Trophoblast cell (in vitro differentiated cells and primary cell): ENCODE measurements around the gene PPP4C.

Experiments
- DNase-seq, 2 donors: peaks; one replicate each; pipeline ENCODE4 v3.0.0-alpha.2; 2016
- H2AFZ ChIP-seq: 2 replicates; pipeline ENCODE4 v1.6.1; 2013; ENCODE audit warnings: low read length, moderate library complexity, mild to moderate bottlenecking; ENCODE audit not compliant: insufficient read depth, poor library complexity
- H2AK5ac ChIP-seq: 2 replicates; pipeline ENCODE4 v1.6.1; 2013; ENCODE audit warnings: mild to moderate bottlenecking, low read length
- H2BK120ac ChIP-seq: 2 replicates; pipeline ENCODE4 v1.6.1; 2013; ENCODE audit warnings: low read length, mild to moderate bottlenecking, moderate library complexity; ENCODE audit not compliant: insufficient read depth, poor library complexity
- H2BK12ac ChIP-seq: 2 replicates; pipeline ENCODE4 v1.6.1; 2013; ENCODE audit warnings: mild to moderate bottlenecking, low read length, moderate library complexity
- H2BK5ac ChIP-seq: 2 replicates; pipeline ENCODE4 v1.6.1; 2013; ENCODE audit warnings: low read length, low read depth, moderate library complexity, mild to moderate bottlenecking; ENCODE audit not compliant: poor library complexity
- H3K14ac ChIP-seq: 2 replicates; pipeline ENCODE4 v1.6.1; 2013; ENCODE audit warnings: mild to moderate bottlenecking, low read length
- H3K18ac ChIP-seq: 2 replicates; pipeline ENCODE4 v1.6.1; 2013; ENCODE audit warnings: mild to moderate bottlenecking, low read length
- H3K23ac ChIP-seq: 2 replicates; pipeline ENCODE4 v1.6.1; 2013; ENCODE audit warnings: low read length
- H3K27ac ChIP-seq: 2 replicates; pipeline ENCODE4 v1.5.1; 2013; ENCODE audit warnings: low read depth, mild to moderate bottlenecking, inconsistent platforms, low read length, moderate library complexity
- H3K27me3 ChIP-seq: 2 replicates; pipeline ENCODE4 v1.6.1; 2013; ENCODE audit warnings: inconsistent platforms, mild to moderate bottlenecking, low read length, moderate library complexity; ENCODE audit not compliant: insufficient read depth
- H3K36me3 ChIP-seq, 2 experiments: 1 replicate in 1 of 2; 2 replicates in 1 of 2; pipeline ENCODE4 v1.6.1; 2013; ENCODE audit warnings: low read length in 2 of 2, mild to moderate bottlenecking in 2 of 2, moderate library complexity in 1 of 2; ENCODE audit not compliant: insufficient read depth in 2 of 2, control insufficient read depth in 1 of 2
- H3K4ac ChIP-seq: 2 replicates; pipeline ENCODE4 v1.6.1; 2013; ENCODE audit warnings: low read depth, mild to moderate bottlenecking, low read length, moderate library complexity
- H3K4me1 ChIP-seq, 2 experiments: 1 replicate in 1 of 2; 2 replicates in 1 of 2; pipeline ENCODE4 v1.6.1; 2013; ENCODE audit warnings: low read length in 2 of 2, mild to moderate bottlenecking in 2 of 2, moderate library complexity in 1 of 2; ENCODE audit not compliant: insufficient read depth in 2 of 2, control insufficient read depth in 1 of 2
- H3K4me2 ChIP-seq: 2 replicates; pipeline ENCODE4 v1.6.1; 2013; ENCODE audit warnings: inconsistent platforms, mild to moderate bottlenecking, low read length, moderate library complexity
- H3K4me3 ChIP-seq: 2 replicates; pipeline ENCODE4 v1.5.1; 2013; ENCODE audit warnings: mild to moderate bottlenecking, low read depth, low read length, inconsistent platforms
- H3K79me1 ChIP-seq: one replicate; pipeline ENCODE4 v1.6.1; 2013; ENCODE audit warnings: low read length
- H3K79me2 ChIP-seq: 2 replicates; pipeline ENCODE4 v1.6.1; 2013; ENCODE audit warnings: low read length, mild to moderate bottlenecking; ENCODE audit not compliant: control insufficient read depth, insufficient read depth, poor library complexity
- H3K9ac ChIP-seq: 2 replicates; pipeline ENCODE4 v1.6.1; 2013; ENCODE audit warnings: mild to moderate bottlenecking, low read length
- H3K9me3 ChIP-seq: 2 replicates; pipeline ENCODE4 v1.6.1; 2013; ENCODE audit warnings: low read depth, mild to moderate bottlenecking, control low read depth, inconsistent platforms, low read length; ENCODE audit not compliant: insufficient read depth
- H4K12ac ChIP-seq: 2 replicates; pipeline ENCODE4 v1.6.1; 2013; ENCODE audit warnings: low read depth, mild to moderate bottlenecking, low read length, moderate library complexity
- H4K8ac ChIP-seq: 2 replicates; pipeline ENCODE4 v1.6.1; 2013; ENCODE audit warnings: low read depth, mild to moderate bottlenecking, low read length, moderate library complexity
- H4K91ac ChIP-seq: one replicate; pipeline ENCODE4 v1.6.1; 2013; ENCODE audit warnings: low read depth, mild to moderate bottlenecking, low read length, moderate library complexity
- WGBS: extraction: QIAGEN DNeasy Blood & Tissue Kit; methylation state at CpG from one replicate; pipeline ENCODE4 v1.1.7; 2013; ENCODE audit warnings: missing lambda C conversion rate; ENCODE audit not compliant: insufficient read length, insufficient coverage; ENCODE audit errors: extremely low coverage; 5-methylcytosine and 5-hydroxymethylcytosine counted together

PPP4C gene

GRCh38 chr16:30052671-30053372, 23.0 kb upstream of the PPP4C start:
- Histone ChIP-seq H2BK5ac (no peak overlapping the region), H3K79me1 (peaks cover 5% of the 10 kb centered on the region), H3K4ac (peak overlapping the region; percentile 46), H3K4me3 (peak overlapping the region; percentile 73), H4K12ac (peak overlapping the region; percentile 90), H2BK120ac (peak overlapping the region; percentile 60), H4K8ac (peak overlapping the region; percentile 93), H3K9ac (peak overlapping the region; percentile 69), H3K36me3 (no peaks in the 10 kb centered on the region), H3K23ac (no peak overlapping the region), H3K4me2 (peak overlapping the region; percentile 98), H3K4me1 (peaks cover 3 to 14% of the 10 kb centered on the region in 2 experiments), H3K18ac (peak overlapping the region; percentile 92), H2AFZ (peak overlapping the region; percentile 92), H2AK5ac (no peak overlapping the region), H3K14ac (peak overlapping the region; percentile 93), H4K91ac (peak overlapping the region; percentile 83), H3K27me3 (no peaks in the 10 kb centered on the region), H3K79me2 (peaks cover 2% of the 10 kb centered on the region), H2BK12ac (peak overlapping the region; percentile 61), H3K9me3 (peaks cover 3% of the 10 kb centered on the region), H3K27ac (no peak overlapping the region)
- no CpG with 5 or more reads among the region's 58 CpGs for WGBS
- peak; percentile 94 to 98 for DNase-seq

GRCh38 chr16:30053376-30054015, 22.3 kb upstream of the PPP4C start:
- H3K4me2 ChIP-seq: peak overlapping the region; percentile 98
- DNase-seq: peak; percentile 64 to 73
- peak overlapping the region; percentile 68 for H2AFZ ChIP-seq
- H3K4me1 ChIP-seq: peaks cover 3 to 14% of the 10 kb centered on the region in 2 experiments
- no peak overlapping the region for H3K27ac ChIP-seq
- peak overlapping the region; percentile 38 for H4K91ac ChIP-seq
- peak overlapping the region; percentile 69 for H3K9ac ChIP-seq
- H3K4me3 ChIP-seq: peak overlapping the region; percentile 73
- H3K27me3 ChIP-seq: no peaks in the 10 kb centered on the region
- no peak overlapping the region for H2AK5ac ChIP-seq
- no peaks in the 10 kb centered on the region for H3K36me3 ChIP-seq
- H3K9me3 ChIP-seq: peaks cover 3% of the 10 kb centered on the region
- no peak overlapping the region for H3K18ac ChIP-seq
- peaks cover 5% of the 10 kb centered on the region for H3K79me1 ChIP-seq
- no peak overlapping the region for H3K14ac ChIP-seq
- WGBS: no CpG with 5 or more reads among the region's 19 CpGs
- no peak overlapping the region for H3K4ac ChIP-seq
- H2BK120ac ChIP-seq: no peak overlapping the region
- H2BK12ac ChIP-seq: no peak overlapping the region
- H3K79me2 ChIP-seq: peaks cover 2% of the 10 kb centered on the region
- no peak overlapping the region for H2BK5ac ChIP-seq
- H4K12ac ChIP-seq: no peak overlapping the region
- H4K8ac ChIP-seq: peak overlapping the region; percentile 44
- H3K23ac ChIP-seq: no peak overlapping the region

GRCh38 chr16:30054451-30054850, 21.3 kb upstream of the PPP4C start:
- WGBS: no CpG with 5 or more reads among the region's 8 CpGs
- no peak overlapping the region for H4K8ac ChIP-seq
- H3K4ac ChIP-seq: no peak overlapping the region
- H3K27ac ChIP-seq: no peak overlapping the region
- H2BK12ac ChIP-seq: no peak overlapping the region
- H3K36me3 ChIP-seq: no peaks in the 10 kb centered on the region
- no peak for DNase-seq
- peaks cover 3% of the 10 kb centered on the region for H3K9me3 ChIP-seq
- peaks cover 5% of the 10 kb centered on the region for H3K79me1 ChIP-seq
- peaks cover 3 to 14% of the 10 kb centered on the region in 2 experiments for H3K4me1 ChIP-seq
- no peak overlapping the region for H3K4me3 ChIP-seq
- peaks cover 2% of the 10 kb centered on the region for H3K79me2 ChIP-seq
- peak overlapping the region; percentile 33 for H3K9ac ChIP-seq
- H2AK5ac ChIP-seq: no peak overlapping the region
- no peak overlapping the region for H2AFZ ChIP-seq
- H2BK5ac ChIP-seq: no peak overlapping the region
- no peak overlapping the region for H4K12ac ChIP-seq
- H2BK120ac ChIP-seq: no peak overlapping the region
- H4K91ac ChIP-seq: no peak overlapping the region
- H3K18ac ChIP-seq: no peak overlapping the region
- H3K23ac ChIP-seq: peak overlapping the region; percentile 18
- H3K27me3 ChIP-seq: no peaks in the 10 kb centered on the region
- H3K14ac ChIP-seq: no peak overlapping the region
- H3K4me2 ChIP-seq: no peak overlapping the region

- H2AK5ac ChIP-seq: no peak overlapping the region
- no peak overlapping the region for H4K12ac ChIP-seq
- no peak overlapping the region for H3K4ac ChIP-seq
- H2BK12ac ChIP-seq: no peak overlapping the region
- H2BK5ac ChIP-seq: no peak overlapping the region
- no peak overlapping the region for H3K14ac ChIP-seq
- peaks cover 3% of the 10 kb centered on the region for H3K9me3 ChIP-seq
- peaks cover 2% of the 10 kb centered on the region for H3K79me2 ChIP-seq
- peaks cover 0 to 1% of the 10 kb centered on the region in 2 experiments for H3K36me3 ChIP-seq
- no CpG with 5 or more reads among the region's 10 CpGs for WGBS
- no peaks in the 10 kb centered on the region for H3K27me3 ChIP-seq
- DNase-seq: peak; percentile 34 to 51
- no peak overlapping the region for H3K27ac ChIP-seq
- no peak overlapping the region for H3K18ac ChIP-seq
- no peak overlapping the region for H2BK120ac ChIP-seq
- peaks cover 5% of the 10 kb centered on the region for H3K79me1 ChIP-seq
- H4K8ac ChIP-seq: no peak overlapping the region
- H3K4me1 ChIP-seq: peaks cover 3 to 14% of the 10 kb centered on the region in 2 experiments
- no peak overlapping the region for H3K4me3 ChIP-seq
- H3K9ac ChIP-seq: no peak overlapping the region
- H3K23ac ChIP-seq: no peak overlapping the region
- H4K91ac ChIP-seq: no peak overlapping the region
- no peak overlapping the region for H2AFZ ChIP-seq
- H3K4me2 ChIP-seq: no peak overlapping the region
Measured at GRCh38 chr16:30054959-30055553, 20.7 kb upstream of the PPP4C start.
